Smooth muscle cell (in vitro differentiated cells): ENCODE results near the gene MAPK13. TPM values are rescaled to one million over a fixed set of nuclear protein-coding genes. Genes with fewer than 3 reads are reported as not detected.
A peak's percentile ranks its signal among the peaks of the same experiment; 100 is the strongest.
"Not testable (repeated sequence)": the region's sequence is repeated elsewhere in the genome, so short reads cannot be mapped to it uniquely, and the experiment has no call there.

ENCODE experiments used
- DNase-seq: peaks from one replicate; lab custom pipeline; 2025; ENCODE audit not compliant: unreplicated experiment; lab: John Stamatoyannopoulos, UW
- H2AFZ ChIP-seq: fragments of 200-600 bp; sonication (generic); 2 replicates; pipeline ENCODE4 v1.6.0; 2016; ENCODE audit warnings: antibody characterized with exemption, low read depth, mild to moderate bottlenecking
- H3F3A ChIP-seq: fragments of 200-600 bp; sonication (generic); 2 replicates; pipeline ENCODE4 v1.6.0; 2017; ENCODE audit warnings: antibody characterized with exemption, low read depth
- H3K27ac ChIP-seq: fragments of 200-600 bp; sonication (generic); 2 replicates; pipeline ENCODE4 v1.5.1; 2016; ENCODE audit warnings: low read depth, mild to moderate bottlenecking
- H3K27me3 ChIP-seq: fragments of 200-600 bp; sonication (generic); 2 replicates; pipeline ENCODE4 v1.6.1; 2016; ENCODE audit warnings: low read depth, mild to moderate bottlenecking
- H3K36me3 ChIP-seq: fragments of 200-600 bp; sonication (generic); 2 replicates; pipeline ENCODE4 v1.5.1; 2016; ENCODE audit warnings: low read depth
- H3K4me1 ChIP-seq: fragments of 200-600 bp; sonication (generic); 2 replicates; pipeline ENCODE4 v1.5.1; 2016; ENCODE audit warnings: low read depth
- H3K4me2 ChIP-seq: fragments of 200-600 bp; sonication (generic); 2 replicates; pipeline ENCODE4 v1.6.0; 2016; ENCODE audit warnings: mild to moderate bottlenecking
- H3K4me3 ChIP-seq: fragments of 200-600 bp; sonication (generic); 2 replicates; pipeline ENCODE4 v1.5.1; 2016; ENCODE audit warnings: mild to moderate bottlenecking
- H3K79me2 ChIP-seq: fragments of 200-600 bp; sonication (generic); 2 replicates; pipeline ENCODE4 v1.6.0; 2016; ENCODE audit warnings: low read depth, mild to moderate bottlenecking
- H3K9ac ChIP-seq: fragments of 200-600 bp; sonication (generic); 2 replicates; pipeline ENCODE4 v1.6.0; 2016; ENCODE audit warnings: low read depth
- H3K9me3 ChIP-seq: fragments of 200-600 bp; sonication (generic); replicated peaks from 2 replicates; pipeline ENCODE4 v1.5.1; 2016; ENCODE audit warnings: low read depth
- H4K20me1 ChIP-seq: fragments of 200-600 bp; sonication (generic); 2 replicates; pipeline ENCODE4 v1.6.0; 2016; ENCODE audit warnings: low read depth
- whole genome bisulfite sequencing: methylation state at CpG from one replicate; pipeline ENCODE4 v1.1.7; 2016; ENCODE audit warnings: low lambda C conversion rate; 5-methylcytosine and 5-hydroxymethylcytosine counted together
- polyA plus RNA-seq: library from polyadenylated mRNA; unstranded; fragments of >200 nt; fragmentation: Nextera tagmentation; extraction: Ambion mirVana; gene quantifications from 2 replicates; pipeline ENCODE4 v1.2.1, GENCODE V29; 2016
- total RNA-seq: library from RNA; depleted of rRNA; stranded (reverse); fragments of >200 nt; gene quantifications from 2 replicates; pipeline ENCODE4 v1.2.3, GENCODE V29; 2014
- TF ChIP-seq, protein P1 (sequence below): fragments of 200-600 bp; sonication (generic); IDR thresholded peaks from 2 replicates; pipeline ENCODE4 v1.5.1; 2017; ENCODE audit warnings: borderline replicate concordance, mild to moderate bottlenecking, antibody characterized with exemption; ENCODE audit not compliant: insufficient read depth, poor library complexity, severe bottlenecking

MAPK13 gene
- total and polyA plus RNA-seq, 2 experiments from 2014 or later, result 8.4 to 11.3 TPM

DNA sequence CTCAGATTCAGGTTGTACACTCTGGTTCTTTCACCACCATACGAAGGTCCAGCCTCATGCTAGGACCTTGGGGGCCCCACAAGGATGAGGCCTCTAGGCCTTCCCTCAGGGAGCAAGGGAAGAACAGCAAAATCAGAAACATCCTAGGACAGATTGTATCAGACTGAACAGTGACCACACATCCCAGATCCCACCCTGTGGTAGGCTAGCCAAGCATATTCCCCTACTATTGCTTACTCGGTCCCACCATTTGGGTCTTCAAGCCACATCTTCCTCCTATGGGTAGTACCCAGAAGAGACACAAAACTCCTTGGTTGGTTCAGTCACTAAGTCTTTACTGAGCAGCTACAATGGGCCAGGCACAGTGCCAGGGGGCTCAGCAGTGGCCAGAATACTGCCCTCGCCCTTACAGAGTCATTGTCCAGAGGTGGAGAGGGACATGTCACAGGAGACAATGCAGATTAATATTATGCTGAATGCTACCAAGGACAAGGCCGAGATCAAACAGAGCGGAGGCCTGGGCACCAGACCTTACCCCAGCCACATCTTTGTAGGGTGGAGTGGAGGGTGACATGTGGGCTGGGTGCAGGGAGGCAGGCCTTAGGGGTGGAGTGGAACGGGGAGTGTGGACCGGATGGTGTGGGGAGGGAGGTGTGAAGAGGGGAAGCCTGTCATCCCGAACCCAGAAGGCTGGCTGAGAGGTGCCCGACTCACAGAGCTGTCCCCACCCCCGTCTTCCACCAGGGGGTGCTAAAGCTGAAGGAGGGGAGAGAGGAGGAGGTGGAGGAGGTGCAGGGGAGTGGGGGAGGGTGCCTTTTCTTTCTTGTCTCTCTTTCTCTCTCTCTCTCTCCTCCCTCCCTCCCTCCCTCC lies 6.8 kb upstream of the MAPK13 start:
- H3F3A ChIP-seq, result peaks cover 8% of the 10 kb centered on the region
- no peaks in the 10 kb centered on the region for H3K79me2 ChIP-seq
- no peak overlapping the region for H2AFZ ChIP-seq
- H3K4me1 ChIP-seq, result no peaks in the 10 kb centered on the region
- H3K4me3 ChIP-seq, result no peak overlapping the region
- H3K27me3 ChIP-seq, result no peaks in the 10 kb centered on the region
- H3K27ac ChIP-seq, result no peak overlapping the region
- H3K9me3 ChIP-seq, result no peaks in the 10 kb centered on the region
- TF ChIP-seq, protein P1, sequence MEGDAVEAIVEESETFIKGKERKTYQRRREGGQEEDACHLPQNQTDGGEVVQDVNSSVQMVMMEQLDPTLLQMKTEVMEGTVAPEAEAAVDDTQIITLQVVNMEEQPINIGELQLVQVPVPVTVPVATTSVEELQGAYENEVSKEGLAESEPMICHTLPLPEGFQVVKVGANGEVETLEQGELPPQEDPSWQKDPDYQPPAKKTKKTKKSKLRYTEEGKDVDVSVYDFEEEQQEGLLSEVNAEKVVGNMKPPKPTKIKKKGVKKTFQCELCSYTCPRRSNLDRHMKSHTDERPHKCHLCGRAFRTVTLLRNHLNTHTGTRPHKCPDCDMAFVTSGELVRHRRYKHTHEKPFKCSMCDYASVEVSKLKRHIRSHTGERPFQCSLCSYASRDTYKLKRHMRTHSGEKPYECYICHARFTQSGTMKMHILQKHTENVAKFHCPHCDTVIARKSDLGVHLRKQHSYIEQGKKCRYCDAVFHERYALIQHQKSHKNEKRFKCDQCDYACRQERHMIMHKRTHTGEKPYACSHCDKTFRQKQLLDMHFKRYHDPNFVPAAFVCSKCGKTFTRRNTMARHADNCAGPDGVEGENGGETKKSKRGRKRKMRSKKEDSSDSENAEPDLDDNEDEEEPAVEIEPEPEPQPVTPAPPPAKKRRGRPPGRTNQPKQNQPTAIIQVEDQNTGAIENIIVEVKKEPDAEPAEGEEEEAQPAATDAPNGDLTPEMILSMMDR, result peak; percentile 55
- H3K9ac ChIP-seq, result no peak overlapping the region
- no peaks in the 10 kb centered on the region for H4K20me1 ChIP-seq
- H3K4me2 ChIP-seq, result no peak overlapping the region
- DNase-seq, result peak; percentile 33
- H3K36me3 ChIP-seq, result no peaks in the 10 kb centered on the region
- 52% methylated on average over 10 of the region's 10 CpGs for WGBS

DNA sequence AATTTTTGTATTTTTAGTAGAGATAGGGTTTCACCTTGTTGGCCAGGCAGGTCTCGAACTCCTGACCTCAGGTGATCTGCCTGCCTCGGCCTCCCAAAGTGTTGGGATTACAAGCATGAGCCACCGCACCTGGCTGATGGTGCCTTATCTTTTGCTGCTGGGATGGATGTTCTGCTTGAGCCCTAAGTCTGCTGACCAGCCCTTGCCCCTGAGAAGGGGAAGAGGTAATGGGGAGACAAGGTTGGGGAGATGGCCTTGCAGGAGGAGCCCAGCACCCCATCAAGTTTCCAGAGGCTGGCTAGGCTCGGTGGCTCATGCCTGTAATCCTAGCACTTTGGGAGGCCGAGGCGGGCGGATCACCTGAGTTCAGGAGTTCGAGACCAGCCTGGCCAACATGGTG lies 6.0 kb upstream of the MAPK13 start:
- H3K4me3 ChIP-seq, H3K36me3 ChIP-seq, H3F3A ChIP-seq, H3K9ac ChIP-seq, H2AFZ ChIP-seq, DNase-seq, H3K79me2 ChIP-seq, H3K4me1 ChIP-seq, H3K9me3 ChIP-seq, H3K4me2 ChIP-seq, H3K27me3 ChIP-seq, H3K27ac ChIP-seq, H4K20me1 ChIP-seq: not testable (repeated sequence)
- 93% methylated on average over 8 of the region's 8 CpGs for WGBS

DNA sequence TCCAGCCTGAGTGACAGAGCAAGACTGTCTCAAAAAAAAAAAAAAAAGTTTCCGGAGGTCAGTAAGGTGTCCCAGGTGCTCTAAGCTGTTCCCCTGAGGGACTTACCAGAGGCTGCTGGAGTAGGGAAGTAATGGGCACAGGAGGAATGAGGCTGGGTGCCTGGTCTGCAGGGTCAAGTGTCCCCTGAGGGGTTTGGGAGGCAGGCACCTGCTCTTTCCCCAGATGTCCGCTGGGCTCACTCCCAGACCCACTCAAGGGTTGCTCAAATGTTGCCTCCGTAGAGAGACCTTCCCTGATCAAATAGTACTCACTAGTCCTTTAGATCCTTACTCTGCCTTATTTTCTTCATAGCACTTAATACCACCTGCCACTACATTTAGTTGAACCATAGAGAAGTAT lies 5.4 kb upstream of the MAPK13 start:
- H3K27me3 ChIP-seq, result no peaks in the 10 kb centered on the region
- WGBS, result 89% methylated on average over 3 of the region's 3 CpGs
- H3K4me3 ChIP-seq, result no peak overlapping the region
- H3K79me2 ChIP-seq, result no peaks in the 10 kb centered on the region
- H4K20me1 ChIP-seq, result no peaks in the 10 kb centered on the region
- TF ChIP-seq, protein P1, result no peak
- no peak for DNase-seq
- H3K4me2 ChIP-seq, result no peak overlapping the region
- no peak overlapping the region for H3K27ac ChIP-seq
- H3K36me3 ChIP-seq, result no peaks in the 10 kb centered on the region
- H3K9ac ChIP-seq, result no peak overlapping the region
- peaks cover 8% of the 10 kb centered on the region for H3F3A ChIP-seq
- H2AFZ ChIP-seq, result no peak overlapping the region
- H3K9me3 ChIP-seq, result no peaks in the 10 kb centered on the region
- H3K4me1 ChIP-seq, result no peaks in the 10 kb centered on the region

DNA sequence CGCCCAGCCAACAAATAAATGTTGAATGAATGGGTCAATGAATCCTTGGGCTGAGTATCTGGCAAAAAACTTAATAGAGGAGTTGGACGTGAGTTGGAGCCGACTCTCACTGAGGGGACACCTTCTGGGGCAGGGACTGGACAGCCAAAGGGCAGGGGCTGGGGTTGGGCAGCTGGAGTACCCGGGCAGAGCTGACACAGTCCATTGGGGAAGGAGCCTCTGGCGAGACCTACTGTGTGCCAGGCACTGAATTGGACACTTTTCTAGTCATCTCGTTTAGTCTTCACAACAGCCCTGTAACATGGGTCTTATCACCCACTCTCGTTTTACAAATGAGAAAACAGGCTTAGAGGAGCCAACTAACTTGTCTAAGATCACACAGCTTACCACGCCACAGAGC lies 4.7 kb upstream of the MAPK13 start:
- Histone ChIP-seq H3K79me2 (no peaks in the 10 kb centered on the region), H3K9me3 (no peaks in the 10 kb centered on the region), H2AFZ (no peak overlapping the region), H3K27me3 (no peaks in the 10 kb centered on the region), H3F3A (peaks cover 8% of the 10 kb centered on the region), H3K9ac (no peak overlapping the region), H3K4me3 (no peak overlapping the region), H3K4me1 (peaks cover 1% of the 10 kb centered on the region), H3K36me3 (no peaks in the 10 kb centered on the region), H3K4me2 (no peak overlapping the region), H4K20me1 (no peaks in the 10 kb centered on the region), H3K27ac (no peak overlapping the region)
- no peak for DNase-seq
- WGBS, result 88% methylated on average over 8 of the region's 8 CpGs
- TF ChIP-seq, protein P1, result no peak
